ENCODE results near the gene HOXD1. TPM values are rescaled to one million over a fixed set of nuclear protein-coding genes. Genes with fewer than 3 reads are reported as not detected.
A peak's percentile ranks its signal among the peaks of the same experiment; 100 is the strongest.

Gene HOXD1
- total and polyA plus RNA-seq, 4 experiments from 2014 or later: not detected

- Histone ChIP-seq H3K9me3 (ENCODE audit: control insufficient read depth in 1 of 2, low read length in 2 of 2) (no peaks in the 10 kb centered on the region), H3K4me1 (ENCODE audit: insufficient read depth, low read length) (no peaks in the 10 kb centered on the region), H3K27ac (ENCODE audit: low read depth, low read length) (no peak overlapping the region), H3K4me3 (ENCODE audit: low read length in 2 of 2) (no peak overlapping the region), H3K36me3 (ENCODE audit: insufficient read depth, low read length) (no peaks in the 10 kb centered on the region), H3K27me3 (ENCODE audit: insufficient read depth, low read length) (peaks cover 62% of the 10 kb centered on the region)
- Mint-ChIP-seq H3K9me3 (peaks cover 0 to 6% (median under 1%) of the 10 kb centered on the region in 8 donors), H3K36me3 (no peaks in the 10 kb centered on the region), H3K4me3 (no peak overlapping the region), H3K27ac (no peak overlapping the region), H3K27me3 (peaks cover 68 to 79% of the 10 kb centered on the region in 2 donors), H3K4me1 (peaks cover 0 to 6% (median 3%) of the 10 kb centered on the region in 4 donors)
- POLR2A ChIA-PET (ENCODE audit: partially characterized antibody): no interaction called here
- intact Hi-C loops (cut with micrococcal nuclease): no loop called here
- DNase-seq: no peak
- CTCF ChIA-PET (ENCODE audit: partially characterized antibody): no interaction called here
Observed at GRCh38 chr2:176149481-176149938, 39.0 kb upstream of the HOXD1 start.

- Histone ChIP-seq H3K27ac (ENCODE audit: low read depth, low read length) (no peak overlapping the region), H3K9me3 (ENCODE audit: control insufficient read depth in 1 of 2, low read length in 2 of 2) (no peaks in the 10 kb centered on the region), H3K36me3 (ENCODE audit: insufficient read depth, low read length) (no peaks in the 10 kb centered on the region), H3K4me3 (ENCODE audit: low read length in 2 of 2) (no peak overlapping the region), H3K27me3 (ENCODE audit: insufficient read depth, low read length) (peaks cover 63% of the 10 kb centered on the region), H3K4me1 (ENCODE audit: insufficient read depth, low read length) (no peaks in the 10 kb centered on the region)
- H3K4me3 Mint-ChIP-seq: peak overlapping the region in 1 of 8 donors; percentile 31
- no peaks in the 10 kb centered on the region for H3K36me3 Mint-ChIP-seq
- peaks cover 0 to 6% (median 3%) of the 10 kb centered on the region in 4 donors for H3K4me1 Mint-ChIP-seq
- ChIA-PET POLR2A (ENCODE audit: partially characterized antibody) (no interaction called here), CTCF (ENCODE audit: partially characterized antibody) (interaction anchor here (1.0 kb wide), 1 partner anchor 999 kb away, joined by 3 read pairs; no protein-coding TSS in a partner anchor)
- intact Hi-C loops (cut with micrococcal nuclease): no loop called here
- H3K27me3 Mint-ChIP-seq: peaks cover 69 to 79% of the 10 kb centered on the region in 2 donors
- H3K9me3 Mint-ChIP-seq: peaks cover 0 to 3% (median under 1%) of the 10 kb centered on the region in 8 donors
- no peak for DNase-seq
- peak overlapping the region in 2 of 7 donors; percentile 22 to 45 for H3K27ac Mint-ChIP-seq
Observed at GRCh38 chr2:176149939-176150583, 38.4 kb upstream of the HOXD1 start.

- Histone ChIP-seq H3K27me3 (ENCODE audit: insufficient read depth, low read length) (peaks cover 66% of the 10 kb centered on the region), H3K4me1 (ENCODE audit: insufficient read depth, low read length) (no peaks in the 10 kb centered on the region), H3K4me3 (ENCODE audit: low read length in 2 of 2) (no peak overlapping the region), H3K36me3 (ENCODE audit: insufficient read depth, low read length) (no peaks in the 10 kb centered on the region), H3K27ac (ENCODE audit: low read depth, low read length) (no peak overlapping the region), H3K9me3 (ENCODE audit: control insufficient read depth in 1 of 2, low read length in 2 of 2) (no peaks in the 10 kb centered on the region)
- H3K27ac Mint-ChIP-seq: peak overlapping the region in 1 of 7 donors; percentile 45
- intact Hi-C loops (cut with micrococcal nuclease): no loop called here
- peaks cover 0 to 3% (median under 1%) of the 10 kb centered on the region in 8 donors for H3K9me3 Mint-ChIP-seq
- POLR2A ChIA-PET (ENCODE audit: partially characterized antibody): no interaction called here
- H3K36me3 Mint-ChIP-seq: no peaks in the 10 kb centered on the region
- peak overlapping the region in 1 of 8 donors; percentile 31 for H3K4me3 Mint-ChIP-seq
- H3K27me3 Mint-ChIP-seq: peaks cover 69 to 79% of the 10 kb centered on the region in 2 donors
- H3K4me1 Mint-ChIP-seq: peaks cover 0 to 6% (median 3%) of the 10 kb centered on the region in 4 donors
- DNase-seq: peak in 1 of 5 donors; percentile 29
- CTCF ChIA-PET (ENCODE audit: partially characterized antibody): interaction anchor here (0.7 to 1.0 kb wide), 2 partner anchors 24 to 998 kb away, joined by 3 read pairs; no protein-coding TSS in a partner anchor
Observed at GRCh38 chr2:176150584-176151441, 37.7 kb upstream of the HOXD1 start.

- Histone ChIP-seq H3K27me3 (ENCODE audit: insufficient read depth, low read length) (peaks cover 64% of the 10 kb centered on the region), H3K36me3 (ENCODE audit: insufficient read depth, low read length) (no peaks in the 10 kb centered on the region), H3K4me1 (ENCODE audit: insufficient read depth, low read length) (no peaks in the 10 kb centered on the region), H3K27ac (ENCODE audit: low read depth, low read length) (no peak within 1 kb of the TSS), H3K4me3 (ENCODE audit: low read length in 2 of 2) (no peak within 1 kb of the TSS), H3K9me3 (ENCODE audit: control insufficient read depth in 1 of 2, low read length in 2 of 2) (no peaks in the 10 kb centered on the region)
- H3K27ac Mint-ChIP-seq: peak within 1 kb of the TSS in 2 of 7 donors; percentile 45 to 51
- intact Hi-C loops (cut with micrococcal nuclease): no loop called here
- peak within 1 kb of the TSS in 1 of 8 donors; percentile 31 for H3K4me3 Mint-ChIP-seq
- no peaks in the 10 kb centered on the region for H3K36me3 Mint-ChIP-seq
- no peak for DNase-seq
- ChIA-PET CTCF (ENCODE audit: partially characterized antibody) (interaction anchor here (0.7 to 1.0 kb wide), 2 partner anchors 25 to 997 kb away, joined by 3 read pairs; no protein-coding TSS in a partner anchor), POLR2A (ENCODE audit: partially characterized antibody) (no interaction called here)
- peaks cover 68 to 77% of the 10 kb centered on the region in 2 donors for H3K27me3 Mint-ChIP-seq
- H3K9me3 Mint-ChIP-seq: peaks cover 0 to 4% (median under 1%) of the 10 kb centered on the region in 8 donors
- peaks cover 1 to 7% (median 4%) of the 10 kb centered on the region in 4 donors for H3K4me1 Mint-ChIP-seq
Observed at GRCh38 chr2:176151442-176152287, 36.8 kb upstream of the HOXD1 start, which contains the start of gene HOXD4. Gene HOXD4, plus strand, starts transcription at chr2:176151550. Its CDS starts 84 bp downstream, at chr2:176151634.

GRCh38 chr2:176152350-176153181 lies 35.9 kb upstream of the HOXD1 start:
- intact Hi-C loops (cut with micrococcal nuclease): no loop called here
- no peak for DNase-seq
- POLR2A ChIA-PET (ENCODE audit: partially characterized antibody): no interaction called here

GRCh38 chr2:176154576-176155252 lies 33.8 kb upstream of the HOXD1 start:
- H3K4me1 Mint-ChIP-seq: peaks cover 6 to 22% (median 10%) of the 10 kb centered on the region in 4 donors
- no peak overlapping the region for H3K27ac Mint-ChIP-seq
- no peak for DNase-seq
- peaks cover 0 to 13% (median 3%) of the 10 kb centered on the region in 8 donors for H3K9me3 Mint-ChIP-seq
- Histone ChIP-seq H3K4me3 (ENCODE audit: low read length in 2 of 2) (no peak overlapping the region), H3K27me3 (ENCODE audit: insufficient read depth, low read length) (peaks cover 60% of the 10 kb centered on the region), H3K9me3 (ENCODE audit: control insufficient read depth in 1 of 2, low read length in 2 of 2) (no peaks in the 10 kb centered on the region), H3K4me1 (ENCODE audit: insufficient read depth, low read length) (peaks cover 6% of the 10 kb centered on the region), H3K27ac (ENCODE audit: low read depth, low read length) (no peak overlapping the region), H3K36me3 (ENCODE audit: insufficient read depth, low read length) (no peaks in the 10 kb centered on the region)
- intact Hi-C loops (cut with micrococcal nuclease): no loop called here
- H3K36me3 Mint-ChIP-seq: peaks cover 0 to 1% of the 10 kb centered on the region in 2 donors
- ChIA-PET POLR2A (ENCODE audit: partially characterized antibody) (no interaction called here), CTCF (ENCODE audit: partially characterized antibody) (interaction anchor here (1.1 to 1.4 kb wide), 2 partner anchors 27 to 299 kb away, joined by 3 to 5 read pairs; no protein-coding TSS in a partner anchor)
- peak overlapping the region in 1 of 8 donors; percentile 5 for H3K4me3 Mint-ChIP-seq
- H3K27me3 Mint-ChIP-seq: peaks cover 62 to 65% of the 10 kb centered on the region in 2 donors

More at GRCh38 chr2:176152350-176153181, 35.9 kb upstream of the HOXD1 start:
- H3K36me3 ChIP-seq (ENCODE audit: insufficient read depth, low read length): no peaks in the 10 kb centered on the region
- H3K4me3 ChIP-seq (ENCODE audit: low read length in 2 of 2): no peak overlapping the region
- peaks cover 69% of the 10 kb centered on the region for H3K27me3 ChIP-seq (ENCODE audit: insufficient read depth, low read length)
- CTCF ChIA-PET (ENCODE audit: partially characterized antibody): no interaction called here
- Mint-ChIP-seq H3K27me3 (peaks cover 67 to 73% of the 10 kb centered on the region in 2 donors), H3K4me3 (peak overlapping the region in 2 of 8 donors; percentile 13 to 43), H3K9me3 (peaks cover 0 to 5% (median under 1%) of the 10 kb centered on the region in 8 donors), H3K4me1 (peaks cover 4 to 12% (median 6%) of the 10 kb centered on the region in 4 donors), H3K27ac (peak overlapping the region in 1 of 7 donors; percentile 51), H3K36me3 (no peaks in the 10 kb centered on the region)
- no peak overlapping the region for H3K27ac ChIP-seq (ENCODE audit: low read depth, low read length)
- peaks cover 5% of the 10 kb centered on the region for H3K4me1 ChIP-seq (ENCODE audit: insufficient read depth, low read length)
- H3K9me3 ChIP-seq (ENCODE audit: control insufficient read depth in 1 of 2, low read length in 2 of 2): no peaks in the 10 kb centered on the region
